Osteocyte (in vitro differentiated cells): ENCODE results near the gene PHAX. TPM values are rescaled to one million over a fixed set of nuclear protein-coding genes. Genes with fewer than 3 reads are reported as not detected.

Source experiments
- DNase-seq: peaks from one replicate; pipeline ENCODE4 v3.0.0; 2021; ENCODE audit warnings: mixed read lengths; ENCODE audit not compliant: unreplicated experiment; ENCODE audit errors: extremely low spot score
- H3K27ac Mint-ChIP-seq: one replicate; pipeline ENCODE4 v1.8.0; 2021; ENCODE audit warnings: mild to moderate bottlenecking, mixed read lengths; ENCODE audit not compliant: unreplicated experiment
- H3K27me3 Mint-ChIP-seq: one replicate; pipeline ENCODE4 v1.8.0; 2021; ENCODE audit warnings: mixed read lengths; ENCODE audit not compliant: unreplicated experiment
- H3K36me3 Mint-ChIP-seq: one replicate; pipeline ENCODE4 v1.8.0; 2021; ENCODE audit warnings: mixed read lengths; ENCODE audit not compliant: unreplicated experiment
- H3K4me1 Mint-ChIP-seq: one replicate; pipeline ENCODE4 v1.8.0; 2021; ENCODE audit warnings: mixed read lengths; ENCODE audit not compliant: unreplicated experiment
- H3K4me3 Mint-ChIP-seq: one replicate; pipeline ENCODE4 v1.8.0; 2021; ENCODE audit warnings: mild to moderate bottlenecking, moderate library complexity, mixed read lengths; ENCODE audit not compliant: unreplicated experiment
- H3K9me3 Mint-ChIP-seq: one replicate; pipeline ENCODE4 v1.8.0; 2021; ENCODE audit warnings: mixed read lengths; ENCODE audit not compliant: unreplicated experiment
- total RNA-seq: library from RNA; stranded (reverse); gene quantifications from 2 replicates; pipeline ENCODE4 v1.2.1, GENCODE V29; 2021
- TF ChIP-seq, protein P1 (sequence below): fragments of 200-600 bp; sonication (generic); IDR thresholded peaks from 2 replicates; pipeline ENCODE4 v1.5.0; 2021; ENCODE audit warnings: antibody characterized with exemption, mild to moderate bottlenecking, moderate library complexity

The PHAX gene
- total RNA-seq, 1 donor from 2014 or later: 43.4 TPM

DNA sequence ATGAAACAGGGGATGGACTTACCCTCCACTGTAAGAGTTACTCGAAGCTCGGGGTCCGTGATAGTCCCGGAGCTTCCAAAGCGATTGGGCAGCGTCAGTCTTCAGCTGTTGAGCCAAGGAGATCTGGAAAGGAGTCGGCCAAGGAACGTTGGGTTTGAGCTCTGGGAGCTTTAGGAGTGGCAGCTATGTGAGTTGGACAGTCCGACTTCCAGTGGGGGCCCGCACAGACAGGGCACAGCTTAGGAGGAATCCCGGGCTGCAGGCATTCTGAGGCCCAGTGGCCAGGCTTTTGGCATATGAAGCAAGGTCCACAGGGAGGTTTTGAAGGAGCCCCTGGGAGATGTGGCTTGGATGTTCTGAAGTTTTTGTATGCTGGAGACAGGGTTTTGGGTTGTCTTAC, 72.7 kb downstream of the PHAX start:
- H3K4me1 Mint-ChIP-seq: peaks cover 3% of the 10 kb centered on the region
- H3K27ac Mint-ChIP-seq: no peak overlapping the region
- TF ChIP-seq, protein P1, sequence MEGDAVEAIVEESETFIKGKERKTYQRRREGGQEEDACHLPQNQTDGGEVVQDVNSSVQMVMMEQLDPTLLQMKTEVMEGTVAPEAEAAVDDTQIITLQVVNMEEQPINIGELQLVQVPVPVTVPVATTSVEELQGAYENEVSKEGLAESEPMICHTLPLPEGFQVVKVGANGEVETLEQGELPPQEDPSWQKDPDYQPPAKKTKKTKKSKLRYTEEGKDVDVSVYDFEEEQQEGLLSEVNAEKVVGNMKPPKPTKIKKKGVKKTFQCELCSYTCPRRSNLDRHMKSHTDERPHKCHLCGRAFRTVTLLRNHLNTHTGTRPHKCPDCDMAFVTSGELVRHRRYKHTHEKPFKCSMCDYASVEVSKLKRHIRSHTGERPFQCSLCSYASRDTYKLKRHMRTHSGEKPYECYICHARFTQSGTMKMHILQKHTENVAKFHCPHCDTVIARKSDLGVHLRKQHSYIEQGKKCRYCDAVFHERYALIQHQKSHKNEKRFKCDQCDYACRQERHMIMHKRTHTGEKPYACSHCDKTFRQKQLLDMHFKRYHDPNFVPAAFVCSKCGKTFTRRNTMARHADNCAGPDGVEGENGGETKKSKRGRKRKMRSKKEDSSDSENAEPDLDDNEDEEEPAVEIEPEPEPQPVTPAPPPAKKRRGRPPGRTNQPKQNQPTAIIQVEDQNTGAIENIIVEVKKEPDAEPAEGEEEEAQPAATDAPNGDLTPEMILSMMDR: no peak
- H3K4me3 Mint-ChIP-seq: no peak overlapping the region
- peaks cover 4% of the 10 kb centered on the region for H3K9me3 Mint-ChIP-seq
- DNase-seq: peak; percentile 71
- no peaks in the 10 kb centered on the region for H3K27me3 Mint-ChIP-seq
- no peaks in the 10 kb centered on the region for H3K36me3 Mint-ChIP-seq

- H3K27me3 Mint-ChIP-seq: no peaks in the 10 kb centered on the region
- no peaks in the 10 kb centered on the region for H3K36me3 Mint-ChIP-seq
- peaks cover 4% of the 10 kb centered on the region for H3K9me3 Mint-ChIP-seq
- no peak overlapping the region for H3K4me3 Mint-ChIP-seq
- TF ChIP-seq, protein P1: no peak
- H3K4me1 Mint-ChIP-seq: peaks cover 3% of the 10 kb centered on the region
- DNase-seq: no peak
- H3K27ac Mint-ChIP-seq: no peak overlapping the region
Observed at GRCh38 chr5:126674145-126674544, 73.4 kb downstream of the PHAX start.

DNA sequence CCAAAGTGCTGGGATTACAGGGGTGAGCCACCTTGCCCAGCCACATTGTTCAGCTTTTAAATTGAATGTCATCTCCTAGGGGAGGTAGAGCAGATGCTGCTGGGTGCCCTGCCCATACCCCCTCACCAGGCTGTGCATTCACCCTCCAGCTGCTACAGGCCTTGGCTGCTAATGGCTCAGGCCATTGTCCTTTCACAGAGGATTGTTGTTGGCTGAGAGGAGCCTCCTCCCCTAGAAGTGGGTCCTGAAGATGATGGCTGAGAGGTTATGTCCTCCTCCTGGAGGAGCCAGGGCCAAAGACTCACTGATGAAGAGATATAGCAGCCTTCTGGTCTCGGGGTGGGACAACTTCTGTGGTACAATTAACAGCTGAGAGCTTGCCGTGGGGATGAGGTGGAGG, 74.6 kb downstream of the PHAX start:
- Mint-ChIP-seq H3K27me3 (no peaks in the 10 kb centered on the region), H3K4me1 (peaks cover 13% of the 10 kb centered on the region), H3K4me3 (no peak overlapping the region), H3K27ac (no peak overlapping the region), H3K36me3 (no peaks in the 10 kb centered on the region), H3K9me3 (peaks cover 4% of the 10 kb centered on the region)
- TF ChIP-seq, protein P1: no peak
- DNase-seq: no peak

- Mint-ChIP-seq H3K4me1 (peaks cover 19% of the 10 kb centered on the region), H3K36me3 (no peaks in the 10 kb centered on the region), H3K27ac (no peak overlapping the region), H3K9me3 (peaks cover 3% of the 10 kb centered on the region), H3K4me3 (no peak overlapping the region), H3K27me3 (no peaks in the 10 kb centered on the region)
- TF ChIP-seq, protein P1: peak; percentile 88
- DNase-seq: no peak
Observed at GRCh38 chr5:126676195-126676624, 75.5 kb downstream of the PHAX start.

Other genes with a start within 250 kb of the PHAX start
- 78.2 and 93.7 TPM in 2 replicates for gene GRAMD2B, start 177.5 kb upstream of the PHAX start, total RNA-seq
- 117 and 130 TPM in 2 replicates for gene ALDH7A1, start 5.7 kb upstream of the PHAX start, total RNA-seq
- 20.6 and 22.3 TPM in 2 replicates for gene LMNB1, start 176.2 kb downstream of the PHAX start, total RNA-seq